GM19324 (cell line): ENCODE data around the gene NUDT22.

Experiments
- ATAC-seq: cut with Tn5 transposase; IDR thresholded peaks from one replicate; pipeline ENCODE4 v1.9.1; 2021; ENCODE audit warnings: mild to moderate bottlenecking, moderate library complexity; ENCODE audit not compliant: unreplicated experiment, low FRiP score

The NUDT22 gene

GRCh38 chr11:64226507-64227051, 505 bp downstream of the NUDT22 start:
- ATAC-seq: peak; percentile 27

- ATAC-seq: no peak
Measured at GRCh38 chr11:64227405-64227956, 1.4 kb downstream of the NUDT22 start.

GRCh38 chr11:64229090-64229743, 3.1 kb downstream of the NUDT22 start:
- no peak for ATAC-seq

- no peak for ATAC-seq
Measured at GRCh38 chr11:64229744-64230170, 3.7 kb downstream of the NUDT22 start.

- peak; percentile 55 for ATAC-seq
Measured at GRCh38 chr11:64230171-64230984, 4.3 kb downstream of the NUDT22 start, which contains the start of gene DNAJC4. TSS of gene DNAJC4 (plus strand) at chr11:64230548. CDS start at chr11:64230855, 307 bp downstream.

GRCh38 chr11:64230985-64231365, 4.9 kb downstream of the NUDT22 start:
- no peak for ATAC-seq

- ATAC-seq: no peak
Measured at GRCh38 chr11:64231546-64231945, 5.5 kb downstream of the NUDT22 start.

- ATAC-seq: no peak
Measured at GRCh38 chr11:64232182-64232966, 6.3 kb downstream of the NUDT22 start.

GRCh38 chr11:64232967-64233315, 6.9 kb downstream of the NUDT22 start:
- ATAC-seq: no peak

GRCh38 chr11:64233913-64234586, 8.0 kb downstream of the NUDT22 start, which contains the start of gene VEGFB:
TSS of gene VEGFB (plus strand) at chr11:64234584. CDS start at chr11:64234834, 250 bp downstream.
- peak; percentile 27 for ATAC-seq

GRCh38 chr11:64234647-64235379, 8.7 kb downstream of the NUDT22 start:
- ATAC-seq: peak; percentile 22

- ATAC-seq: no peak
Measured at GRCh38 chr11:64235437-64236161, 9.5 kb downstream of the NUDT22 start.

GRCh38 chr11:64237484-64237951, 11.4 kb downstream of the NUDT22 start:
- no peak for ATAC-seq

- no peak for ATAC-seq
Measured at GRCh38 chr11:64238076-64238475, 12.0 kb downstream of the NUDT22 start.

- no peak for ATAC-seq
Measured at GRCh38 chr11:64238999-64239398, 12.9 kb downstream of the NUDT22 start.

- ATAC-seq: no peak
Measured at GRCh38 chr11:64239662-64240434, 13.8 kb downstream of the NUDT22 start.

- peak; percentile 74 for ATAC-seq
Measured at GRCh38 chr11:64240435-64241240, 14.6 kb downstream of the NUDT22 start, which contains the start of gene FKBP2. TSS of gene FKBP2 (plus strand) at chr11:64241095. CDS start at chr11:64242388, 1,293 bp downstream.
